ENCODE measurements around the gene ZDHHC14.
"Not testable (repeated sequence)": the region's sequence is repeated elsewhere in the genome, so short reads cannot be mapped to it uniquely, and the experiment has no call there.

ZDHHC14 gene

GRCh38 chr6:157380779-157381561 lies at the start of gene ZDHHC14:
TSS of gene ZDHHC14 (plus strand) at chr6:157381190.
- peak; percentile 87 for DNase-seq (ENCODE audit: low spot score)

GRCh38 chr6:157332813-157333212 lies 48.2 kb upstream of the ZDHHC14 start:
- DNase-seq (ENCODE audit: low spot score) = no peak

DNA sequence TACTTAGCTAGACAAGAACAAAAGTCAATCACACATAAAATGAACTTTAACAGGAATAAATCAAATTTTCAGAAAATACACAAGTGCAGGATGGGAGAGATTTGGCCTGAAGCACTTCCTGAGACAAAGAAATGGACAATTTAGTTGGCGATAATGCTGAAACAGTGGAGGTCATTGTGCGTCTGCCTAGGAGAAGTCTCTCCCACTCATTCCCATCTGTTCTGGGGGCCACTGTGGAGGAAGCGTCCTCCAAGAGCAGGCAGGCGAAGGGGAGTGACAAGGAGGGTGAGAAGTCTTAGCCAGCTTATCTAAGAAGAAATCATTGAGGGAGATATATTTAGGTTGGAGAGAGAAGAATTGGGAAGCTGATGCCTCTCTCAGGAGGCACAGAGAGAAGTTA lies 47.5 kb upstream of the ZDHHC14 start:
- DNase-seq (ENCODE audit: low spot score) = no peak

GRCh38 chr6:157333956-157334355 lies 47.0 kb upstream of the ZDHHC14 start:
- DNase-seq (ENCODE audit: low spot score) = no peak

GRCh38 chr6:157335829-157336228 lies 45.2 kb upstream of the ZDHHC14 start:
- peak; percentile 38 for DNase-seq (ENCODE audit: low spot score)

GRCh38 chr6:157337276-157337675 lies 43.7 kb upstream of the ZDHHC14 start:
- DNase-seq (ENCODE audit: low spot score) = not testable (repeated sequence)

- no peak for DNase-seq (ENCODE audit: low spot score)
Observed at GRCh38 chr6:157337751-157338150, 43.2 kb upstream of the ZDHHC14 start.

DNA sequence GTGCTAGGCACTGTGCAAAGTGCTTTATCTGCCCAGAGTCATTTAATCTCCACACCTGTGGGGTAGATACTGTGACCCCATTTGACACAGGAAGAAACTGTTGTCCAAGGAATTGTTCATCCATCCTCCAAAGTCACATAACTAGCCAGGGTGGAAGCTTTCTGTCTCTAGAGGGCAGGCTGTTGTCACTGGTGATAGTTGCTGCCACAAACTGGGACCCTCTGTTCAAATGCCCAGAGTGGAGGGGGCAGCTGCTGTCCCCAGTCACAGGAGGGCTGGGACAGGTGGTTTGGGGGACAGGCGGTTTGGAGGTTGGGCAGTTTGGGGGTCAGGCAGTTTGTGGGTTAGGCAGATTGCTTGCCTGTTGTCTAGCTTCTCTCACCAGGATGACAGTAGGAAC lies 41.6 kb upstream of the ZDHHC14 start:
- no peak for DNase-seq (ENCODE audit: low spot score)

DNA sequence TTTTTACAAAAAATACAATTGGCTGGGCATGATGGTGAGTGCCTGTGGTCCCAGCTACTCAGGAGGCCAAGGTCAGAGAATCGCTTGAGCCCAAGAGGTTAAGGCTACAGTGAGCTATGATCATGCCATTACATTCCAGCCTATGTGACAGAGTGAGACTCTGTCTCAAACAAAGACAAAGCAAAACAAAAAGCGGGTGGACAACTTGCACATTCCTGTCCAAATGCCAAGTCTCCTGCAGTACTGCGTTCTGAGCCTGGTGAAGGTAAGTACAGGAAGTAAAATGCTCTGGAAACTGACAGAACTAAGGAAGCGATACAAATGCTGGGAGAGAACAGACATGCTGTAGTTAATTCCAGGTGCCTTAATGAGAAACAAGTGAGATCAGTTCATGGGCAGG lies 37.3 kb upstream of the ZDHHC14 start:
- no peak for DNase-seq (ENCODE audit: low spot score)

DNA sequence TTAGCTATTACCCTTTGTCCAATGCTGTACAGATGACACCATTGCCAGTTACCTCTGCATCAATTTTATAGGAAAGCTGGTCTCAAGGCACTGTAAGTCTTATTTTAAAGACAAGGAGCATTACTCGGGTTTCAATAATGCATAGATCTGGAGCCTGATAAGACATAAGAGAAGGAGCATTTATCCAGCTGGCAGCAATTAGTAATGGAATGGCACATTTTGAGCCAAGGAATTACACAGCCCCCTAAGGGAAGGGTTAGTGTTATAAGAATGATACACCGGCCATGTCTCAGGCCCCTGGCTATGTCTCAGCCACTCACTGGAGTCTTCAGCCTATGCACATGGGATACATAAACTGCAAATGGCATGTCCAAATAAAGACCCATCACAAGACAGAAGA lies 34.6 kb upstream of the ZDHHC14 start:
- DNase-seq (ENCODE audit: low spot score) = no peak

DNA sequence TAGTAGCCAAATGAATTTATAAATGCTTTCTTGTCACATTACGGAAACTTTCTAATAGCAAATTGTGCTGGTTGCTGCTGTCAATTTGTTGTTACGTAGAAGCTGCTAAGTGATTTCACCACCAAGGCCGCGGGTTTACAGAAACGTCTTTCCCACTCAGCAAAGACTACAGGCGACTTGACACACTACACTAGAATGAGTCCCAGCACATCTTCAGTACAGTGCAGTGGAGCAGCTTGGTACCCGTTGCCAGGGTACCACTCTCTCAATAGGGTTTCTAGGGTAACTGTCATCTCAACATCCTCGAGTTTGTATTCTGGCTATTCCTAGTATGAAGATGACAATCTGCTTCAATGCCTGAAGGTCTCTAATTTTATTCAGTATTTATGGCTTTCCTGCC lies 22.7 kb upstream of the ZDHHC14 start:
- DNase-seq (ENCODE audit: low spot score) = no peak

- no peak for DNase-seq (ENCODE audit: low spot score)
Observed at GRCh38 chr6:157361886-157362285, 19.1 kb upstream of the ZDHHC14 start.

GRCh38 chr6:157364705-157365104 lies 16.3 kb upstream of the ZDHHC14 start:
- no peak for DNase-seq (ENCODE audit: low spot score)

- DNase-seq (ENCODE audit: low spot score) = no peak
Observed at GRCh38 chr6:157366648-157367047, 14.3 kb upstream of the ZDHHC14 start.

- no peak for DNase-seq (ENCODE audit: low spot score)
Observed at GRCh38 chr6:157368359-157369049, 12.5 kb upstream of the ZDHHC14 start.

GRCh38 chr6:157370755-157371154 lies 10.2 kb upstream of the ZDHHC14 start:
- DNase-seq (ENCODE audit: low spot score) = no peak

DNA sequence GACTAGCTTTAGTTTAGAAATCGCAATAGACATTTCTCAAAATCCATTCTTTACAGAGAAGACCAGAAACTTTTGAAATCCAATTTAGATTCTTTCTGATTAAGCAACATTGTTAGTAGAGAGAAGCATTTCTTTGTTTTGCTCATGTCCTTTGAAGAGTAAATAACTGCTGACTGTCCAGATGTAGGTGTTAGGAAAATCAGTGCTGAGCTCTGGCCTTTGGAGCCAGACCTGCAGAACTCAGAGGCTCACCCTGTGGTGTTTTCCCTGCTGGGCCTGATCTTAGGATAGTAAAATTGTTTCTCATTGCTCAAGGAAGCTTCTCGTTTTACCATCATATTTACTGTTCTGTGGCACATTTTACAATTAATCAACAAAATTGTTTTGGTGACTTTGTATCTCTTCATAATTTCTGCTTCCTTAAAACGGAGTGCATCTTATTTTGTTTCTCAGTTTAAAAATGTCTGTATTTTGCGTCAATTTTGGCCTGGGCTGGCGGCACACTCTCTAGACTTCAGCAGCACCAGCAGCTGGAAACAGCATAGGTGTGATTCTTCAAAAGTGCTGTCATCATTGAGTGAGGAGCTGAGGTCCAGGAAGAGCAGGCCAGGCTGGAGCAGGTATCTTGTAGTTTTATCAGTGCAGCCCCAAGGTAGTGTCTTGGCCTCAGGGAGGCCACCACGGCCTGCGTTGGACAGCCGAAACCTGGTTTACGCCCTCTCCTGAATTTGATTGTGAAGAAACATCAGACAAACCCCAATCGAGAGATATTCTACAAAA lies 8.3 kb upstream of the ZDHHC14 start:
- no peak for DNase-seq (ENCODE audit: low spot score)

- DNase-seq (ENCODE audit: low spot score) = no peak
Observed at GRCh38 chr6:157374889-157375443, 6.0 kb upstream of the ZDHHC14 start.

DNA sequence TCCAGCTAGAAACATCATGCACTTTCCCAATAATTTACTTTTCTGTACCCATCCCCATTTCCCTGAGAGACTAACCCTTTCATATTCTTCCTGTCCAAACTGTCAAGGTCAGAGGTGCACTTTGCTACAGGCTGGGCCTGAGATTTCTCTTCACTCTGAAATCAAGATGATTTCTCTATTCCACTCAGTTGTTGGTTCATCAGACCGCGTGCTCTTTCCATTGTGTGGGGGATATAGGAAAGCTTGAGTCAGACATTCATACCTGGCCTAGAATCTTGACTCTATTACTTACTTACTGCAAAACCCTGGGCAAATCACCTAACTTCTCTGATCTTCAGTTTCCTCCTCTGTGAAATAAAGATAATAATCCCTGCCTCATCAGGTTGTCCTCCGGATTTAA lies 4.7 kb upstream of the ZDHHC14 start:
- no peak for DNase-seq (ENCODE audit: low spot score)

- no peak for DNase-seq (ENCODE audit: low spot score)
Observed at GRCh38 chr6:157376706-157377230, 4.2 kb upstream of the ZDHHC14 start.

DNA sequence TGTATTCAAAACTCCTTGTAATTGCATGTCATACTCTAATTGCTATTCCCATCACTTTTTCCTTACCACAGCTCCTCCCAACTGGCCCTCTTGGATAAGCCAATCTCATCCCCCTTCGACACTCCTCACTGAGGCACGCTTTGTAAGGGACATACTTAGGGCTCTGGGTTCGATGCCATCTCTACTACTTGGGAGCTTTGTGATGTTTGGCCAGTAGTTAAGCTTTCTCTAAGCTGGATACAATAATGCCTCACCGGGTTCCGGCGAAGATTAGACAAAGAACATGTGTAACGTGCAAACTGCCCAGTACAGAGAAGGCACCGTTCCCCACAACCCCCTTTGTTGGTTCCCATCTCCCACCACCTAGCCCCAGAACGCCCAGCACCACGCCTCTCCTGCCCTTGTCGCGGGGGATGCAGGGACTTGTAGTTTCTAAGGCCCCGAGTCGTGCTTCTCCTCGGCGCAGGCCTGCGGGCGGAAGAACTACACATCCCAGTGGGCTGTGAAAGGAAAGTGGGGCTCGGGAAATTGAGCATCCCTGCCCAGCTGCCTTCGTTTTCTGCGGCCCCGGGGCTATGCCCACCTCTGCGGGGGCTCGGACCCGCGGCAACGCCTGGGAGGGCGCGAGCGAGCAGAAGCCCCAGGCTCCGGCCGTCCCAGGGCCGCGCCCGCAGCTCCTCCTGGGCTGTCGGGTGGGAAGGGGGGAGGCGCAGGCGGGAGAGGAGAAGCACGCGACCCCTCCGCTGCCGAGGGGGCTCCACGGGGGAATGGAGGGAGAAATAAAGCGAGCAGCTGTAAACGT lies 1.1 kb upstream of the ZDHHC14 start:
- peak; percentile 89 for DNase-seq (ENCODE audit: low spot score)

DNA sequence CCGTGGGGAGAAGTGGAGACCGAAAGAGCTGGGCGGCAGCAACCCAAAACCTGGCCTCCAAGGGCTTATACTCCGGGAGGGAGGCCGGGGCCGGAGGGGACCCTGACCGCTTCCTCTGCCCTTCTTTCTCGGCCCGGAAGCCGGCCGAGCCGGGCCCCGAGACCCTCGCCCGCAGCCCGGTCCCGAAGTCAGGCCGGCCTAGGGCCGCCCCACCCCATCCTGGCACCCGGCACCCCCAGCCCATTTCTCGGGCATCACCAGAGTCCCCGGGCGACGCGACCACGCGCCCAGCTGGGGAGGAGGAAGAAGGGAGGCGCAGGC lies 572 bp upstream of the ZDHHC14 start:
- DNase-seq (ENCODE audit: low spot score) = no peak
